HL-60 (cell line): ENCODE measurements around the gene SERPINE2.

ENCODE experiments used
- CTCF ChIP-seq: IDR thresholded peaks from one replicate; pipeline ENCODE4 v1.5.1; 2011; ENCODE audit warnings: low read length, control low read depth, inconsistent platforms; ENCODE audit not compliant: insufficient read depth
- GABPA ChIP-seq: IDR thresholded peaks from 2 replicates; pipeline ENCODE4 v1.6.1; 2012; ENCODE audit warnings: low read depth
- POLR2AphosphoS5 ChIP-seq: IDR thresholded peaks from 2 replicates; pipeline ENCODE4 v1.6.1; 2012; ENCODE audit warnings: low read depth
- REST ChIP-seq: IDR thresholded peaks from 2 replicates; pipeline ENCODE4 v1.6.1; 2012; ENCODE audit warnings: low read depth; ENCODE audit not compliant: insufficient replicate concordance

- no peak for TF ChIP-seq CTCF
- no peak for TF ChIP-seq POLR2AphosphoS5
- no peak for TF ChIP-seq GABPA
- TF ChIP-seq REST, result no peak
These were observed 42.7 kb downstream of the SERPINE2 start for GRCh38 chr2:223996391-223996790.
